Measurements from ENCODE around the gene C1RL.

Gene C1RL

DNA sequence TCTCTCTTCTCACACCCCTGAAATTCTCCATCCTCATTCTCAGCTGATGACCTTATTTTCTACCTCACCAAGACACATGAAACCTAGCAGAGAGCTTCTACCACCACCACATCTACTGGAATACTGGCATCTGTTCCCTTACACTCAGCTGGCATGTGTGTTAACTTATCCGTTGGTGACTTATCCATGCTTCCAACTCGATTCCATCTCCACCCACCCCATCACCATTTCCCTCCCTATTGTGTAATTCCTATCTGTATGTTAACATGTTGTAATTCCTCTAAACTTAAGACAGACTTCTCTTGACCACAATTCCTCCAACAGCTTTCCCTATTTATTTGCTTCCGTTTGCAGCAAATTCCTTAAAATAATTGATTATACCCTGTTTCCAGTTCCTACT lies 33.1 kb downstream of the C1RL start:
- Histone ChIP-seq H3K27ac (ENCODE audit: low read depth, low read length, severe bottlenecking) (no peak overlapping the region), H3K9me3 (ENCODE audit: control insufficient read depth, low read length) (no peaks in the 10 kb centered on the region), H3K36me3 (ENCODE audit: control insufficient read depth, insufficient read depth, low read length) (no peaks in the 10 kb centered on the region), H3K4me3 (ENCODE audit: extremely low read depth, insufficient read depth, low read length, poor library complexity, severe bottlenecking) (no peak overlapping the region), H3K4me1 (ENCODE audit: control insufficient read depth, insufficient read depth, low read length, poor library complexity, severe bottlenecking) (peaks cover 5% of the 10 kb centered on the region)
- 90 to 100% methylated on average over 1 to 3 of the region's 3 CpGs for WGBS, 2 experiments (ENCODE audit: insufficient coverage in 2 of 2)

DNA sequence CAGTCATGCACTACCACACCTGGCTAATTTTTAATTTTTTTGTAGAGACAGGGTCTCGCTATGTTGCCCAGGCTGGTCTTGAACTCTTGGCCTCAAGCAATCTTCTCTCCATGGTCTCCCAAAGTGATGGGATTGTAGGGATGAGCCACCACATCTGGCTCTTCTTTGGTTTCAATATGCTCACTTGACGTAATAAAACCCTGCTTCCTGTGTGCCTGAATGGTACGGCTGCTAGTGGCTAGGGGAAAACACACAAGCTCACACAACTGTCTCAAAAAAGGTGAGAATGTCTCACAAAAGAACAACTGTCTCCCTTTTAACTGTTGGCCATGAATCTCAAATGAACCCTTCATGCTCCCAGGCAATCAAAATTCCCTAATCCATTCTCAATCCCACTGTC lies 33.5 kb downstream of the C1RL start:
- 87 to 94% methylated on average over 2 to 3 of the region's 3 CpGs for WGBS, 2 experiments (ENCODE audit: insufficient coverage in 2 of 2)
- H3K9me3 ChIP-seq (ENCODE audit: control insufficient read depth, low read length) = no peaks in the 10 kb centered on the region
- no peak overlapping the region for H3K27ac ChIP-seq (ENCODE audit: low read depth, low read length, severe bottlenecking)

GRCh38 chr12:7073946-7074345 lies 35.1 kb downstream of the C1RL start:
- Histone ChIP-seq H3K27ac (ENCODE audit: low read depth, low read length, severe bottlenecking) (no peak overlapping the region), H3K4me1 (ENCODE audit: control insufficient read depth, insufficient read depth, low read length, poor library complexity, severe bottlenecking) (no peaks in the 10 kb centered on the region), H3K4me3 (ENCODE audit: extremely low read depth, insufficient read depth, low read length, poor library complexity, severe bottlenecking) (no peak overlapping the region), H3K36me3 (ENCODE audit: control insufficient read depth, insufficient read depth, low read length) (no peaks in the 10 kb centered on the region), H3K9me3 (ENCODE audit: control insufficient read depth, low read length) (no peaks in the 10 kb centered on the region)
- WGBS, 2 experiments (ENCODE audit: insufficient coverage in 2 of 2) = no CpG with 5 or more reads among the region's 1 CpG

More for the DNA sequence above, 33.5 kb downstream of the C1RL start:
- no peaks in the 10 kb centered on the region for H3K36me3 ChIP-seq (ENCODE audit: control insufficient read depth, insufficient read depth, low read length)
- peaks cover 5% of the 10 kb centered on the region for H3K4me1 ChIP-seq (ENCODE audit: control insufficient read depth, insufficient read depth, low read length, poor library complexity, severe bottlenecking)
- no peak overlapping the region for H3K4me3 ChIP-seq (ENCODE audit: extremely low read depth, insufficient read depth, low read length, poor library complexity, severe bottlenecking)

DNA sequence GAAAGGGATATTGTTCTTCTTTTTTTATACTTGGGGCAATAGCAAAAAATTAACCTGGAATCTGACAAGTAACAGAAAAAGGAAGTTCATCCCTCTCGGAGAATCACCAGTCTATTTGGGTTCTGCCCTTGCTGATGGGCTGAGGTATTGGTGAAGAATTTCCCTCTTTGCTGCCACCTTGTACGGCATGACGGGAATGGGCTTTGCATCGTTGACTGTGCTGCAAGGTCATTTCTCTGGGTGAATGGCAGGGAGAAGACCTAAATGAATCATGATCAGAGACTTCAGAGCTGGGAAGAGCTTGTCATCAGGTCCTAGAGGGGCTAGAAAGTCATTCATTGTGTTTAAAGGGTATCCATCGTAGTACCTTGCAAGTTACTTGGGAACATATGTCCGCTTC lies 36.5 kb downstream of the C1RL start:
- H3K27ac ChIP-seq (ENCODE audit: low read depth, low read length, severe bottlenecking) = no peak overlapping the region
- no peak overlapping the region for H3K4me3 ChIP-seq (ENCODE audit: extremely low read depth, insufficient read depth, low read length, poor library complexity, severe bottlenecking)
- H3K4me1 ChIP-seq (ENCODE audit: control insufficient read depth, insufficient read depth, low read length, poor library complexity, severe bottlenecking) = no peaks in the 10 kb centered on the region
- WGBS, 2 experiments (ENCODE audit: insufficient coverage in 2 of 2) = 91 to 94% methylated on average over 5 to 6 of the region's 6 CpGs
- no peaks in the 10 kb centered on the region for H3K9me3 ChIP-seq (ENCODE audit: control insufficient read depth, low read length)
- no peaks in the 10 kb centered on the region for H3K36me3 ChIP-seq (ENCODE audit: control insufficient read depth, insufficient read depth, low read length)

DNA sequence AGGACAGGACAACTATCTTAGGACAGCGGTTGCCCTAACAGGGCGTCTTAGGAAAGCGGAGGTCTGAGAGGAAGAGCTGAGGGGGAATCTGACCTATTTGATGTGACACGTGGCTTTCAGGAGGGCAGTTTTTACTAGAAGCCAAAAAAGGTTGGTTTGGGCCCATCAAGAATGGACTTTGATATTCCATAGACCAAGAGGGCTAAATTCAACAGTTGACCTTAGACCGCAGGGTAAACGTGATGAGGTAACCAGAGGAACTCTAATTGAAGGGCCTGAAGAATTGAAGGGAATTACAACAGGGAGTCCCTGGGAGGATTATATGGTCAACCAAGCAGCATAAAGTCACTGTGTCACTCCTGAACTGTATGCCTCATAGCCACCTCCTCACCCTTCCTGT lies 37.0 kb downstream of the C1RL start:
- Histone ChIP-seq H3K9me3 (ENCODE audit: control insufficient read depth, low read length) (no peaks in the 10 kb centered on the region), H3K4me3 (ENCODE audit: extremely low read depth, insufficient read depth, low read length, poor library complexity, severe bottlenecking) (no peak overlapping the region), H3K27ac (ENCODE audit: low read depth, low read length, severe bottlenecking) (no peak overlapping the region), H3K36me3 (ENCODE audit: control insufficient read depth, insufficient read depth, low read length) (no peaks in the 10 kb centered on the region), H3K4me1 (ENCODE audit: control insufficient read depth, insufficient read depth, low read length, poor library complexity, severe bottlenecking) (no peaks in the 10 kb centered on the region)
- WGBS, 2 experiments (ENCODE audit: insufficient coverage in 2 of 2) = 94 to 95% methylated on average over 4 to 6 of the region's 6 CpGs

GRCh38 chr12:7069386-7069785 lies 39.6 kb downstream of the C1RL start:
- WGBS, 2 experiments (ENCODE audit: insufficient coverage in 2 of 2) = 83 to 94% methylated on average over 6 of the region's 6 CpGs
- Histone ChIP-seq H3K4me1 (ENCODE audit: control insufficient read depth, insufficient read depth, low read length, poor library complexity, severe bottlenecking) (no peaks in the 10 kb centered on the region), H3K36me3 (ENCODE audit: control insufficient read depth, insufficient read depth, low read length) (no peaks in the 10 kb centered on the region), H3K27ac (ENCODE audit: low read depth, low read length, severe bottlenecking) (no peak overlapping the region), H3K4me3 (ENCODE audit: extremely low read depth, insufficient read depth, low read length, poor library complexity, severe bottlenecking) (no peak overlapping the region), H3K9me3 (ENCODE audit: control insufficient read depth, low read length) (no peaks in the 10 kb centered on the region)

DNA sequence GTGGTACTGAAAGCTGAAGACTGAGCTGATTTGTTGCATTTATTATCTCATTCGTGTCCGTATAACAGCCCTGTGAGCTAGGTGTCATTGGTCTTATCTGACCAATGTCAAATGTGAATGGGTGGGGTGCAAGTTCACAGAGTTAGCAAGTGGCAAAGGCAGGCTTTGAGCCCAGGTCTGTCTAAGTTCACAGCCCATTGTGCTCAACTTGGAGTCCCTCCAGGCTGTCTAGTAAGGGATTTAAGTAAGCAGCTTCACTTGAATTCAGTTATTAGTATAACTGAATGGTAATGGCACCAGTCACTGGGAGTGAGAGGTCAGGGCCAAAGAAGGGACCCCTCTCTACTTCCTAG lies 40.0 kb downstream of the C1RL start:
- Histone ChIP-seq H3K4me3 (ENCODE audit: extremely low read depth, insufficient read depth, low read length, poor library complexity, severe bottlenecking) (no peak overlapping the region), H3K27ac (ENCODE audit: low read depth, low read length, severe bottlenecking) (no peak overlapping the region), H3K9me3 (ENCODE audit: control insufficient read depth, low read length) (no peaks in the 10 kb centered on the region), H3K4me1 (ENCODE audit: control insufficient read depth, insufficient read depth, low read length, poor library complexity, severe bottlenecking) (no peaks in the 10 kb centered on the region), H3K36me3 (ENCODE audit: control insufficient read depth, insufficient read depth, low read length) (no peaks in the 10 kb centered on the region)
- WGBS, 2 experiments (ENCODE audit: insufficient coverage in 2 of 2) = 87 to 91% methylated on average over 2 of the region's 2 CpGs

DNA sequence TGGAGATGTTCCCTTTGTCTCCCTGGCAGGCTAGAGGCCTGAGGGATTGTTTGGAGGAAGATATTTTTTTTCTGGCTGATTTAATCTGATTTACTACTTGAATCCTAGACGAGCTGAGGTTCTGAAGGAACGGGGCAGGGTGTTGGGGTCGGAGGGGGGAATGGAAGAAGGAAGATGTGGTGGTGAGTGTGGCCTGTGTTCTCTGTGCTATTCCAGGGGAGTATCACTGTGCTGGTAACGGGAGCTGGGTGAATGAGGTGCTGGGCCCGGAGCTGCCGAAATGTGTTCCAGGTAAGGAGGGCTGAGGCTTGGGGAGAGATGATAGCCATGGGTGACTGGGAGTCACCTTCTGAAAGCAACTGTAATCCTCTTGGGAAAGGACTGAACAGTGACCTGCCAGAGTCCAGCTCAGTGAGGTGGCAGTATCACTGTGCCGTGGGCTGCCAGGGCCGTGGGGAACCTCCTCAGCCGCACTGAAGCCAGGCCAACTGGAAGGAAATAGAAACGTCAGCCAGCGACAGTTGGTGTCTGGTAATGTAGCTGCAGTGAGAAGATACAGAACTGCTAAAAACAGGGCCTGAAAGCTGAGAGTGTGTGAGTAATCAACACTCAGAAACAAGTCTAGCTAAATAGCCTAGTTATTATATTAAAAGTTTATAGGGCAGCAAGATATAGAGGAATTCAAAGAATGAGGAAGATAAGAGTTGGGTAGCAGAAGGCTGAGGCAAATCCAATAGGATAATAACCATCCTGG lies 40.6 kb downstream of the C1RL start:
- 89 to 90% methylated on average over 10 to 11 of the region's 11 CpGs for WGBS, 2 experiments (ENCODE audit: insufficient coverage in 2 of 2)

GRCh38 chr12:7067096-7067495 lies 41.9 kb downstream of the C1RL start:
- Histone ChIP-seq H3K4me1 (ENCODE audit: control insufficient read depth, insufficient read depth, low read length, poor library complexity, severe bottlenecking) (no peaks in the 10 kb centered on the region), H3K27ac (ENCODE audit: low read depth, low read length, severe bottlenecking) (no peak overlapping the region), H3K9me3 (ENCODE audit: control insufficient read depth, low read length) (no peaks in the 10 kb centered on the region), H3K4me3 (ENCODE audit: extremely low read depth, insufficient read depth, low read length, poor library complexity, severe bottlenecking) (no peak overlapping the region), H3K36me3 (ENCODE audit: control insufficient read depth, insufficient read depth, low read length) (no peaks in the 10 kb centered on the region)
- WGBS, 2 experiments (ENCODE audit: insufficient coverage in 2 of 2) = 90 to 100% methylated on average over 6 to 7 of the region's 7 CpGs

More for the DNA sequence above, 40.6 kb downstream of the C1RL start:
- H3K4me1 ChIP-seq (ENCODE audit: control insufficient read depth, insufficient read depth, low read length, poor library complexity, severe bottlenecking) = no peaks in the 10 kb centered on the region
- no peaks in the 10 kb centered on the region for H3K9me3 ChIP-seq (ENCODE audit: control insufficient read depth, low read length)
- H3K36me3 ChIP-seq (ENCODE audit: control insufficient read depth, insufficient read depth, low read length) = no peaks in the 10 kb centered on the region
- no peak overlapping the region for H3K4me3 ChIP-seq (ENCODE audit: extremely low read depth, insufficient read depth, low read length, poor library complexity, severe bottlenecking)
- H3K27ac ChIP-seq (ENCODE audit: low read depth, low read length, severe bottlenecking) = no peak overlapping the region

DNA sequence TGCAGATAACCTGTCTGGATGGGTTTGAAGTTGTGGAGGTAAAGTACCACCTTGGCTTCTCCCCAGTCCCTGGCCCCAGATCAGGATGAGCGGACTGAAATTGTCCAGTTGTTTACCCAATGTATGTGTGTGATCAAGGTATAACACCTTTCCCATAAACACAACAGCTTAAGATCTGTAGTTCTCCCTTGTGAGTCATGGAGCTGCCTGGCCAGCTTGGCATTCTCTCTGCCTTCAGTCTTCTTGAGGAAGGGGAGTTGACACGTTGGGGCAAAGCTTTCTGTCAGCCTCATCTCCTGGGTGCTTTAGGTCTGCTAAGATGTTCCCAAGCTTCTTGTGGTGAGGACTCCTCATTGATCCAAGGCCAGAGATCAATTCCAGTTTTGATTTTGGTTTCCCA lies 42.4 kb downstream of the C1RL start:
- WGBS, 2 experiments (ENCODE audit: insufficient coverage in 2 of 2) = 100% methylated on average over 1 of the region's 2 CpGs; no CpG with 5 or more reads in 1 of the 2 experiments
- Histone ChIP-seq H3K27ac (ENCODE audit: low read depth, low read length, severe bottlenecking) (no peak overlapping the region), H3K4me1 (ENCODE audit: control insufficient read depth, insufficient read depth, low read length, poor library complexity, severe bottlenecking) (no peaks in the 10 kb centered on the region), H3K9me3 (ENCODE audit: control insufficient read depth, low read length) (no peaks in the 10 kb centered on the region), H3K4me3 (ENCODE audit: extremely low read depth, insufficient read depth, low read length, poor library complexity, severe bottlenecking) (no peak overlapping the region), H3K36me3 (ENCODE audit: control insufficient read depth, insufficient read depth, low read length) (no peaks in the 10 kb centered on the region)

DNA sequence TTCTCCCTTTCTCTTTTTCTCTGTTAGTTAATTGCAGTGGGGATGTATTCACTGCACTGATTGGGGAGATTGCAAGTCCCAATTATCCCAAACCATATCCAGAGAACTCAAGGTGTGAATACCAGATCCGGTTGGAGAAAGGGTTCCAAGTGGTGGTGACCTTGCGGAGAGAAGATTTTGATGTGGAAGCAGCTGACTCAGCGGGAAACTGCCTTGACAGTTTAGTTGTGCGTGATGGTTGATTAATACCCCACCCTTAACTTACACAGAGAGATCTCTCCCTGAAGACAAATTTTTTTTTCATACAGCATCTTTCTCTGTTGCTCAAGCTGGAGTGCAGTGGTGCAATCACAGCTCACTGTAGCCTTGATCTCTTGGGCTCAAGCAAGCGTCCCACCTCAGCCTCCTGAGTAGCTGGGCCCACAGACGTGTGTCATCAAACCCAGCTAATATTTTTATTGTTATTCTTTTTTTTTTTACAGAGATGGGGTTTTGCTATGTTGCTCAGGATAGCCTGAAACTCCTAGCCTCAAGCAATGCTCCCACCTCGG lies 43.9 kb downstream of the C1RL start:
- H3K36me3 ChIP-seq (ENCODE audit: control insufficient read depth, insufficient read depth, low read length) = no peaks in the 10 kb centered on the region
- no peaks in the 10 kb centered on the region for H3K4me1 ChIP-seq (ENCODE audit: control insufficient read depth, insufficient read depth, low read length, poor library complexity, severe bottlenecking)
- 90% methylated on average over 3 of the region's 7 CpGs; no CpG with 5 or more reads in 1 of the 2 experiments for WGBS, 2 experiments (ENCODE audit: insufficient coverage in 2 of 2)
- no peak overlapping the region for H3K27ac ChIP-seq (ENCODE audit: low read depth, low read length, severe bottlenecking)
- H3K4me3 ChIP-seq (ENCODE audit: extremely low read depth, insufficient read depth, low read length, poor library complexity, severe bottlenecking) = no peak overlapping the region
- no peaks in the 10 kb centered on the region for H3K9me3 ChIP-seq (ENCODE audit: control insufficient read depth, low read length)

Measured in mesodermal cell (in vitro differentiated cells).